Transverse colon (tissue), 4 donors: ENCODE results near the gene NEK11. TPM values are rescaled to one million over a fixed set of nuclear protein-coding genes. Genes with fewer than 3 reads are reported as not detected.

Experiments used
- DNase-seq: peaks from one replicate; pipeline ENCODE4 v3.0.0-alpha.2; 2019
- H3K27ac ChIP-seq, 4 donors: fragments of 200-600 bp; sonication (generic); 2 replicates each; pipeline ENCODE4 v1.5.1; 2016 to 2018; ENCODE audit warnings: inconsistent platforms in 4 of 4
- H3K27me3 ChIP-seq: fragments of 200-600 bp; sonication (generic); 2 replicates; pipeline ENCODE4 v1.5.1; 2017; ENCODE audit warnings: inconsistent platforms
- H3K36me3 ChIP-seq, 4 donors: fragments of 200-600 bp; sonication (generic); 2 replicates each; pipeline ENCODE4 v1.5.1; 2017 to 2019; ENCODE audit warnings: inconsistent platforms in 4 of 4
- H3K4me1 ChIP-seq, 4 donors: fragments of 200-600 bp; sonication (generic); 2 replicates each; pipeline ENCODE4 v1.5.1; 2017 to 2020; ENCODE audit warnings: inconsistent platforms in 4 of 4
- H3K4me3 ChIP-seq, 4 donors: fragments of 200-600 bp; sonication (generic); 1 replicate in 1 of 4; 2 replicates in 3 of 4; pipeline versions ENCODE4 v1.5.1 to v1.6.1; 2017 to 2019; ENCODE audit warnings: inconsistent platforms in 4 of 4
- H3K9me3 ChIP-seq, 2 donors: fragments of 200-600 bp; sonication (generic); 2 replicates each; pipeline ENCODE4 v1.5.1; 2017 to 2019; ENCODE audit warnings: inconsistent platforms in 2 of 2
- EP300 ChIP-seq: sonication (generic); formaldehyde crosslinking; IDR thresholded peaks from one replicate; pipeline ENCODE4 v1.6.1; 2017; ENCODE audit warnings: antibody characterized with exemption, low read depth
- POLR2A ChIP-seq: fragments of 450-650 bp; IDR thresholded peaks from one replicate; pipeline ENCODE4 v1.6.1; 2016; ENCODE audit warnings: antibody characterized with exemption, mild to moderate bottlenecking, moderate library complexity
- POLR2AphosphoS5 ChIP-seq, 3 donors: sonication (generic); formaldehyde crosslinking; IDR thresholded peaks; one replicate each; pipeline ENCODE4 v1.6.1; 2016; ENCODE audit warnings: antibody characterized with exemption in 3 of 3
- WGBS, 2 donors: methylation state at CpG; one replicate each; pipeline ENCODE4 v1.1.5; 2018; ENCODE audit warnings: low coverage in 1 of 2; 5-methylcytosine and 5-hydroxymethylcytosine counted together
- in situ Hi-C, 4 donors: fragments of 200-750 bp; cut with MboI; loops; one replicate each; pipeline versions ENCODE4 v1.15.0 to v1.15.1; 2017; ENCODE audit warnings: low sequenced_read_pairs in 3 of 4, low pct_ligation_motif_present in 1 of 4, low pct_unique_long_range_greater_than_20kb in 1 of 4
- intact Hi-C: fragments of 100-400 bp; cut with DNase I; formaldehyde crosslinking; loops from one replicate; pipeline ENCODE4 v1.15.1; 2023; ENCODE audit warnings: low total_unique reads
- total RNA-seq, 4 donors: library from RNA; depleted of rRNA; stranded (reverse); fragments of >200 nt; gene quantifications; one replicate each; pipeline ENCODE4 v1.1.0, GENCODE V29; 2016
- TF ChIP-seq, protein P1 (sequence below), 5 experiments: fragments of 200-600 bp in 3 of 5; fragments of 450-650 bp in 2 of 5; sonication (generic) in 3 of 5; IDR thresholded peaks; 1 replicate in 2 of 5; 2 replicates in 3 of 5; pipeline ENCODE4 v1.5.1; 2016 to 2017; ENCODE audit warnings: antibody characterized with exemption in 5 of 5, inconsistent platforms in 3 of 5, mild to moderate bottlenecking in 2 of 5, moderate library complexity in 1 of 5

Gene NEK11
- total RNA-seq, 4 donors from 2014 or later = 4.6 to 12.3 (median 8.5) TPM

DNA sequence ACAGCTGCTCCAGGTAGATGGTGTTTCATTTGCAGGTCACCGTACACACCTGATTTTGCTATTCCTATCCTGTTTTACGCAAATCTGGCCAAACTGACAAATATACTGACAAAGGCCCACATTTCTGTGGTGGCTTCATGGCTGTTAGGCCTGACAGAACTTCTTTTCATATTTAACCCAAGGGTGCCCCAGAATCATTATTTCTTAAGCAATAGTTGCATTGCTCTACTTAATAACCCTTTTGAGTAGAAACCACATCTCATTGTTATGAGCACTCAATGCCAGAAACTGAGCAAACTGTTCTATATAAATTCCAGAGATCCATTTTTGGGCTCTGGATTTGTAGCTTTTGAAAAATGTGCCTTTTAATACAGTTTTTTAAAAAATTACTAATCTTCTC lies 19.4 kb upstream of the NEK11 start:
- no peak for DNase-seq
- in situ Hi-C loops (loop anchor here in 2 of 4 donors (25.0 kb wide), 1 partner anchor 245 kb away; no protein-coding TSS in a partner anchor), intact Hi-C loops (no loop called here)
- Histone ChIP-seq H3K27me3 (no peaks in the 10 kb centered on the region), H3K4me3 (no peak overlapping the region), H3K9me3 (no peaks in the 10 kb centered on the region), H3K27ac (no peak overlapping the region), H3K4me1 (no peaks in the 10 kb centered on the region), H3K36me3 (peaks cover 0 to 14% (median 1%) of the 10 kb centered on the region in 4 donors)
- whole genome bisulfite sequencing, 2 donors = 100% methylated on average over 2 of the region's 2 CpGs; no CpG with 5 or more reads in 1 of the 2 donors
- TF ChIP-seq, protein P1, sequence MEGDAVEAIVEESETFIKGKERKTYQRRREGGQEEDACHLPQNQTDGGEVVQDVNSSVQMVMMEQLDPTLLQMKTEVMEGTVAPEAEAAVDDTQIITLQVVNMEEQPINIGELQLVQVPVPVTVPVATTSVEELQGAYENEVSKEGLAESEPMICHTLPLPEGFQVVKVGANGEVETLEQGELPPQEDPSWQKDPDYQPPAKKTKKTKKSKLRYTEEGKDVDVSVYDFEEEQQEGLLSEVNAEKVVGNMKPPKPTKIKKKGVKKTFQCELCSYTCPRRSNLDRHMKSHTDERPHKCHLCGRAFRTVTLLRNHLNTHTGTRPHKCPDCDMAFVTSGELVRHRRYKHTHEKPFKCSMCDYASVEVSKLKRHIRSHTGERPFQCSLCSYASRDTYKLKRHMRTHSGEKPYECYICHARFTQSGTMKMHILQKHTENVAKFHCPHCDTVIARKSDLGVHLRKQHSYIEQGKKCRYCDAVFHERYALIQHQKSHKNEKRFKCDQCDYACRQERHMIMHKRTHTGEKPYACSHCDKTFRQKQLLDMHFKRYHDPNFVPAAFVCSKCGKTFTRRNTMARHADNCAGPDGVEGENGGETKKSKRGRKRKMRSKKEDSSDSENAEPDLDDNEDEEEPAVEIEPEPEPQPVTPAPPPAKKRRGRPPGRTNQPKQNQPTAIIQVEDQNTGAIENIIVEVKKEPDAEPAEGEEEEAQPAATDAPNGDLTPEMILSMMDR (IDR thresholded peaks at IDR 0.05) = no peak
- TF ChIP-seq POLR2AphosphoS5 (IDR thresholded peaks at IDR 0.05) = no peak
- TF ChIP-seq EP300 = no peak
- TF ChIP-seq POLR2A = no peak

DNA sequence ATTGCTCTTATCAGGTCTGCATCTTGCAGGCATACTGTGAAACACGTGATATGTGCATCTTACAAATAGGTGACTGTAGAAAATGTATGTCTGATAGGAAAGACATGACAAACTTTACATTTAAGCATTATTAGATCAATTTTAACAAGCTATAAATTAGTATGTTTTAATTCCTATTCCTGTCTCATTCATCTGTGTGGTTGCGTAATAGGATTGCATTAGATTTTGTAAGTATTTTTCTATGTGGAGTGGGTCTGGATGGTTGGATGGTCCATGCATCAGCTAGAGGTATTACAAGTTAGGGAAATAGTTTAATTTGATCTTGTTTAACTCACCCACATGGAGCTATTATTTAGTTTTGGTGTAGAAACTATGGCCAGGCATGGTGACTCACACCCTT lies 18.9 kb upstream of the NEK11 start:
- no peaks in the 10 kb centered on the region for H3K9me3 ChIP-seq
- no peak overlapping the region for H3K4me3 ChIP-seq
- in situ Hi-C loops = loop anchor here in 2 of 4 donors (25.0 kb wide), 1 partner anchor 245 kb away; no protein-coding TSS in a partner anchor
- no peaks in the 10 kb centered on the region for H3K4me1 ChIP-seq
- 98 to 100% methylated on average over 2 of the region's 2 CpGs for WGBS, 2 donors
- no peak for DNase-seq
- H3K27me3 ChIP-seq = no peaks in the 10 kb centered on the region
- H3K36me3 ChIP-seq = peaks cover 0 to 19% (median 1%) of the 10 kb centered on the region in 4 donors
- TF ChIP-seq POLR2A (no peak), POLR2AphosphoS5 (IDR thresholded peaks at IDR 0.05) (no peak), EP300 (no peak)
- TF ChIP-seq, protein P1 (IDR thresholded peaks at IDR 0.05) = no peak
- H3K27ac ChIP-seq = no peak overlapping the region
- intact Hi-C loops = no loop called here

- H3K4me1 ChIP-seq = no peaks in the 10 kb centered on the region
- H3K4me3 ChIP-seq = no peak overlapping the region
- no peaks in the 10 kb centered on the region for H3K9me3 ChIP-seq
- no peak for DNase-seq
- in situ Hi-C loops (loop anchor here in 2 of 4 donors (25.0 kb wide), 1 partner anchor 246 kb away; no protein-coding TSS in a partner anchor), intact Hi-C loops (no loop called here)
- no peaks in the 10 kb centered on the region for H3K27me3 ChIP-seq
- peaks cover 0 to 24% (median 2%) of the 10 kb centered on the region in 4 donors for H3K36me3 ChIP-seq
- WGBS, 2 donors = 100% methylated on average over 1 of the region's 1 CpG
- TF ChIP-seq POLR2AphosphoS5 (IDR thresholded peaks at IDR 0.05) = no peak
- no peak overlapping the region for H3K27ac ChIP-seq
Observed at GRCh38 chr3:131008326-131008725, 18.4 kb upstream of the NEK11 start.

- Histone ChIP-seq H3K4me3 (no peak overlapping the region), H3K27ac (no peak overlapping the region), H3K4me1 (no peaks in the 10 kb centered on the region), H3K9me3 (no peaks in the 10 kb centered on the region), H3K36me3 (peaks cover 0 to 36% (median 8%) of the 10 kb centered on the region in 4 donors), H3K27me3 (no peaks in the 10 kb centered on the region)
- intact Hi-C loops (no loop called here), in situ Hi-C loops (loop anchor here in 2 of 4 donors (25.0 kb wide), 1 partner anchor 247 kb away; no protein-coding TSS in a partner anchor)
- WGBS, 2 donors = 50 to 88% methylated on average over 1 of the region's 1 CpG
- no peak for DNase-seq
- TF ChIP-seq POLR2A (no peak), POLR2AphosphoS5 (IDR thresholded peaks at IDR 0.05) (no peak), EP300 (no peak)
- TF ChIP-seq, protein P1 (IDR thresholded peaks at IDR 0.05) = no peak
Observed at GRCh38 chr3:131009698-131010097, 17.0 kb upstream of the NEK11 start.

GRCh38 chr3:131018970-131019369 lies 7.7 kb upstream of the NEK11 start:
- in situ Hi-C loops (loop anchor here in 2 of 4 donors (25.0 kb wide), 1 partner anchor 257 kb away; no protein-coding TSS in a partner anchor), intact Hi-C loops (no loop called here)
- TF ChIP-seq POLR2AphosphoS5 (IDR thresholded peaks at IDR 0.05) (no peak), EP300 (no peak), POLR2A (no peak)
- TF ChIP-seq, protein P1 (IDR thresholded peaks at IDR 0.05) = no peak
- H3K4me1 ChIP-seq = peaks cover 0 to 39% (median 7%) of the 10 kb centered on the region in 4 donors
- H3K27ac ChIP-seq = no peak overlapping the region
- no peaks in the 10 kb centered on the region for H3K9me3 ChIP-seq
- H3K4me3 ChIP-seq = no peak overlapping the region
- H3K27me3 ChIP-seq = no peaks in the 10 kb centered on the region
- no peak for DNase-seq
- WGBS, 2 donors = 81 to 94% methylated on average over 2 to 3 of the region's 3 CpGs
- peaks cover 0 to 18% (median 8%) of the 10 kb centered on the region in 4 donors for H3K36me3 ChIP-seq
